Measurements from ENCODE around the gene OSM. TPM values are rescaled to one million over a fixed set of nuclear protein-coding genes. Genes with fewer than 3 reads are reported as not detected.

Gene OSM
- total RNA-seq, 4 donors from 2014 or later = not detected

GRCh38 chr22:30244066-30244465, 22.6 kb downstream of the OSM start:
- H3K9me3 ChIP-seq = no peaks in the 10 kb centered on the region

GRCh38 chr22:30243661-30244060, 23.0 kb downstream of the OSM start:
- peaks cover 2 to 30% (median 5%) of the 10 kb centered on the region in 4 donors for H3K4me1 ChIP-seq
- no peak for TF ChIP-seq CTCF (IDR thresholded peaks at IDR 0.05)
- no peak for TF ChIP-seq POLR2A (IDR thresholded peaks at IDR 0.05)
- no peak overlapping the region for H3K27ac ChIP-seq
- H3K4me3 ChIP-seq = no peak overlapping the region
- no peak for DNase-seq
- H3K36me3 ChIP-seq = peaks cover 0 to 7% (median 0%) of the 10 kb centered on the region in 3 donors
- no peaks in the 10 kb centered on the region for H3K9me3 ChIP-seq
- no peaks in the 10 kb centered on the region for H3K27me3 ChIP-seq

More at GRCh38 chr22:30244066-30244465, 22.6 kb downstream of the OSM start:
- H3K27ac ChIP-seq = no peak overlapping the region
- H3K36me3 ChIP-seq = peaks cover 0 to 7% (median 0%) of the 10 kb centered on the region in 3 donors
- no peak overlapping the region for H3K4me3 ChIP-seq
- no peak for TF ChIP-seq POLR2A (IDR thresholded peaks at IDR 0.05)
- no peak for TF ChIP-seq CTCF (IDR thresholded peaks at IDR 0.05)
- H3K27me3 ChIP-seq = no peaks in the 10 kb centered on the region
- no peak for DNase-seq
- peaks cover 2 to 31% (median 5%) of the 10 kb centered on the region in 4 donors for H3K4me1 ChIP-seq

- Histone ChIP-seq H3K27ac (no peak overlapping the region), H3K27me3 (no peaks in the 10 kb centered on the region), H3K9me3 (no peaks in the 10 kb centered on the region), H3K4me3 (no peak overlapping the region), H3K4me1 (peaks cover 0 to 20% (median 1%) of the 10 kb centered on the region in 4 donors), H3K36me3 (peaks cover 0 to 7% (median 0%) of the 10 kb centered on the region in 3 donors)
- TF ChIP-seq CTCF (IDR thresholded peaks at IDR 0.05) = no peak
- no peak for TF ChIP-seq POLR2A (IDR thresholded peaks at IDR 0.05)
- no peak for DNase-seq
Measured at GRCh38 chr22:30241576-30242371, 24.9 kb downstream of the OSM start.

GRCh38 chr22:30240541-30241417, 25.9 kb downstream of the OSM start:
- no peaks in the 10 kb centered on the region for H3K27me3 ChIP-seq
- H3K27ac ChIP-seq = no peak overlapping the region
- TF ChIP-seq CTCF (IDR thresholded peaks at IDR 0.05) (no peak), POLR2A (IDR thresholded peaks at IDR 0.05) (no peak)
- H3K4me1 ChIP-seq = peaks cover 0 to 11% (median 0%) of the 10 kb centered on the region in 4 donors
- peak in 1 of 3 donors; percentile 67 for DNase-seq
- H3K36me3 ChIP-seq = peaks cover 0 to 7% (median 0%) of the 10 kb centered on the region in 3 donors
- no peaks in the 10 kb centered on the region for H3K9me3 ChIP-seq
- no peak overlapping the region for H3K4me3 ChIP-seq

- H3K27me3 ChIP-seq = no peaks in the 10 kb centered on the region
- H3K36me3 ChIP-seq = peaks cover 0 to 7% (median 0%) of the 10 kb centered on the region in 3 donors
- no peak for TF ChIP-seq POLR2A (IDR thresholded peaks at IDR 0.05)
- no peak for TF ChIP-seq CTCF (IDR thresholded peaks at IDR 0.05)
- no peak overlapping the region for H3K27ac ChIP-seq
- H3K4me3 ChIP-seq = no peak overlapping the region
- no peaks in the 10 kb centered on the region for H3K9me3 ChIP-seq
- no peak for DNase-seq
- H3K4me1 ChIP-seq = peaks cover 0 to 8% (median 0%) of the 10 kb centered on the region in 4 donors
Measured at GRCh38 chr22:30239488-30240405, 26.9 kb downstream of the OSM start.
